MCF 10A (cell line): ENCODE measurements around the gene GDPD2. TPM values are rescaled to one million over a fixed set of nuclear protein-coding genes. Genes with fewer than 3 reads are reported as not detected.

Source experiments
- BruUV-seq: library from RNA; stranded (reverse); fragments of 400-500 nt; replicated peaks from 2 replicates; lab custom pipeline; 2021; lab: Mats Ljungman, UMichigan
- CTCF ChIA-PET: fragments of 300-600 bp; sonication (Branson Sonifier 250); formaldehyde crosslinking; extraction: SDS; loops from one replicate; lab custom pipeline; 2021; ENCODE audit warnings: antibody characterized with exemption, inconsistent platforms; lab: Yijun Ruan, JAX
- POLR2A ChIA-PET: fragments of 300-600, 350-650 bp; sonication (Branson Sonifier 250); formaldehyde crosslinking; extraction: SDS; loops from one replicate; lab custom pipeline; 2020; ENCODE audit warnings: antibody characterized with exemption, inconsistent platforms; lab: Yijun Ruan, JAX
- DNase-seq: peaks from one replicate; pipeline ENCODE4 v3.0.0-alpha.2; 2018; ENCODE audit not compliant: unreplicated experiment
- H3K27ac Mint-ChIP-seq: one replicate; pipeline ENCODE4 v1.8.0; 2022; ENCODE audit warnings: mild to moderate bottlenecking, low read depth, mixed read lengths; ENCODE audit not compliant: unreplicated experiment
- H3K27me3 Mint-ChIP-seq: one replicate; pipeline ENCODE4 v1.8.0; 2022; ENCODE audit warnings: mixed read lengths; ENCODE audit not compliant: insufficient read depth, unreplicated experiment
- H3K36me3 Mint-ChIP-seq: one replicate; pipeline ENCODE4 v1.8.0; 2022; ENCODE audit warnings: mild to moderate bottlenecking, moderate library complexity, mixed read lengths; ENCODE audit not compliant: insufficient read depth, unreplicated experiment
- H3K4me1 Mint-ChIP-seq: one replicate; pipeline ENCODE4 v1.8.0; 2022; ENCODE audit warnings: mixed read lengths; ENCODE audit not compliant: insufficient read depth, unreplicated experiment
- H3K4me3 Mint-ChIP-seq: one replicate; pipeline ENCODE4 v1.8.0; 2022; ENCODE audit warnings: mild to moderate bottlenecking, moderate library complexity, mixed read lengths; ENCODE audit not compliant: unreplicated experiment
- H3K9me3 Mint-ChIP-seq: one replicate; pipeline ENCODE4 v1.8.0; 2022; ENCODE audit warnings: mixed read lengths; ENCODE audit not compliant: unreplicated experiment
- CTCF ChIP-seq: fragments of 200-600 bp; IDR thresholded peaks from one replicate; pipeline ENCODE4 v1.8.0; 2022; ENCODE audit warnings: antibody characterized with exemption, mild to moderate bottlenecking; ENCODE audit not compliant: unreplicated experiment
- intact Hi-C: fragments of 100-400 bp; cut with micrococcal nuclease; formaldehyde crosslinking; loops from 2 replicates; pipeline ENCODE4 v1.14.1; 2022
- total RNA-seq: library from RNA; stranded (reverse); gene quantifications from 2 replicates; pipeline ENCODE4 v1.2.3, GENCODE V29; 2022

GDPD2 gene
- total RNA-seq, 1 experiment from 2014 or later, result not detected

GRCh38 chrX:70446380-70447350 is 23.6 kb downstream of the GDPD2 start:
- no peak for DNase-seq
- Mint-ChIP-seq H3K4me1 (no peaks in the 10 kb centered on the region), H3K36me3 (no peaks in the 10 kb centered on the region), H3K4me3 (no peak overlapping the region), H3K27me3 (peaks cover 36% of the 10 kb centered on the region), H3K27ac (no peak overlapping the region), H3K9me3 (no peaks in the 10 kb centered on the region)
- TF ChIP-seq CTCF, result no peak
- ChIA-PET CTCF (no interaction called here), POLR2A (no interaction called here)
- intact Hi-C loops, result no loop called here
- BruUV-seq, result no TSS peak

GRCh38 chrX:70449457-70449966 is 26.4 kb downstream of the GDPD2 start:
- intact Hi-C loops, result no loop called here
- Mint-ChIP-seq H3K4me3 (no peak overlapping the region), H3K27ac (no peak overlapping the region), H3K36me3 (no peaks in the 10 kb centered on the region), H3K4me1 (peaks cover 4% of the 10 kb centered on the region), H3K9me3 (no peaks in the 10 kb centered on the region), H3K27me3 (peaks cover 43% of the 10 kb centered on the region)
- DNase-seq, result no peak
- no TSS peak for BruUV-seq
- ChIA-PET CTCF (interaction anchor here (0.8 to 1.3 kb wide), 2 partner anchors 217 to 315 kb away, joined by 3 read pairs; no protein-coding TSS in a partner anchor), POLR2A (no interaction called here)
- TF ChIP-seq CTCF, result no peak

- Mint-ChIP-seq H3K9me3 (no peaks in the 10 kb centered on the region), H3K27ac (no peak overlapping the region), H3K4me3 (peak overlapping the region; percentile 70), H3K36me3 (no peaks in the 10 kb centered on the region), H3K27me3 (peaks cover 37% of the 10 kb centered on the region), H3K4me1 (peaks cover 9% of the 10 kb centered on the region)
- peak; percentile 49 for TF ChIP-seq CTCF
- ChIA-PET POLR2A (interaction anchor here (0.6 kb wide), 1 partner anchor 213 kb away, joined by 3 read pairs; no protein-coding TSS in a partner anchor), CTCF (interaction anchor here (0.6 to 2.5 kb wide), 15 partner anchors 9 to 1736 kb away, joined by 3 to 18 read pairs (median 3); no protein-coding TSS in a partner anchor)
- intact Hi-C loops, result no loop called here
- BruUV-seq, result no TSS peak
- DNase-seq, result peak; percentile 47
These were observed 29.1 kb downstream of the GDPD2 start for GRCh38 chrX:70452143-70452733.
